IPS-11a (cell line): ENCODE results near the gene FAR1.
"Not testable (repeated sequence)": the region's sequence is repeated elsewhere in the genome, so short reads cannot be mapped to it uniquely, and the experiment has no call there.

ENCODE experiments used
- H3K4me3 ChIP-seq: one replicate; pipeline ENCODE4 v1.5.1; 2013; ENCODE audit warnings: low read depth, low read length, control low read depth

FAR1 gene

DNA sequence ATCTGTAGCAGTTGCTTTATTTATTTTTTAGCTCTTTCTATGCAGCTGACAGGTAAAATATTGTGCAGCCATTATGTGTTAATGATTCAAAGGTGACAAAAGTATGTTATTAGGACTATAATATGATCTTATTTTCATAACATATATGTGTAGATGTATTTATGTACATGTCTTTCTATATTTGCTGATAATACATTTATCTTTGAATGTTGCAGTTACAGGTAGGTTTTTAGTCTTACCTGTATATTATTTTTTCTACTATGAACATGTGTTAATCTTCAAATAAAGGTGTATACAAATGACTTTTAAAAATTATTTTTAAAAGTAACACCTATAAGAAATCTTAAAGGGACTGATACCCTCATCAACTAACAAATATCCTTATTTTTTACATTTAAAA, 33.6 kb downstream of the FAR1 start:
- no peak overlapping the region for H3K4me3 ChIP-seq

DNA sequence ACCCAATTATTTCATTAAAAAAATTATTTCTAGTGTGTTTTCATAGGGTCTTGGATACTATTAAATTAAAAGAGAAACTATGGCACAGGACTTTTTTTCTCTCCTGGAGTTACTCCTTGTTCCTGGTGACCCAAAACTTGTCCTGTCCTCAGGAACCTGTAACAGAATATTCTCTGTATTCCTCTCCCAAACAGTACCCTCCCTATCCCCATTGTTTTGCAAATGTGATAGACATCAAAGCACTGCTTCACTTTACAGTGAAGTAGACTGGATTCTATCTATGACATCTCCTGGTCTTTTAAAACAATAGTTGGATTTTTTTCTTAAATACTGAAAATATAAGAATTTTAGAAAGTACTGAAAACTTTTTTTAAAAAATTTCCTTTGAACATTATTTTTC, 37.2 kb downstream of the FAR1 start:
- no peak overlapping the region for H3K4me3 ChIP-seq

DNA sequence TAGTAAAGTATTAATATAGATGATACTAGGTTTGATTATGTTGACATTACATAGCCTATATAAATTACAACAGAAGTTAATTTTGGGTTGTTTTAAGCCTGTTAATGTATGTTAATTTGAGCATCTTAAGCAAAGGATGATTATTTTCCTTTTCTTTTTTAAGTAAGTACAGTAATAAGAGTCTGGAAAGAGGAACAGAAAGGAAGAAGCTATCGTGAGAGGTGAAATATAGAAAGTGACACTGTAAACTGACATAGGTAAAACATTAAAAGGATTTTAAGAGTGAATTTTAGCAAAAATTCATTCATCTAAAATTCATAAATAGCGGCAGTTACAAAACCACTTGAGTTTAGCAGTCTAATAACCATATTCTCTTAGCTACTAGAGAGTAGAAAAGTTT, 45.5 kb downstream of the FAR1 start:
- no peak overlapping the region for H3K4me3 ChIP-seq

DNA sequence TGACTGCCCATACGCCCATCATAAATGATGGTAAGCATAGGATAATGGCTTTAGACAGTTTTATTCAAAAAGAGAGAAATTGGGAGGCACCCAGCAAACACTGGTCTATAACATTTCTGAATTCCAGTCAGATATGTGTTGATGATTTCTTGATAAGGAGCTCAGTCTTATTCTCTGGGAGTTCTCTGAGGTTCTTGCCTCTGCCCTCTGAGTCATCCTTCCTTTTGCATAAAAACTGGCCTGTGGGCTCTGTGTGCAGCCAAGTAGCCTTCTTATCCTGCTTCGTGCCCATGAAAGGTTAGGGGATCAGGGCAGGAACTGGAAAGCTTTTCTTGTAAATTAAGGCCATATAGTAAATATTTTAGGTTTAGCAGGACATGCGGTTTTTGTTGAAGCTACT, 48.9 kb downstream of the FAR1 start:
- H3K4me3 ChIP-seq, result no peak overlapping the region

DNA sequence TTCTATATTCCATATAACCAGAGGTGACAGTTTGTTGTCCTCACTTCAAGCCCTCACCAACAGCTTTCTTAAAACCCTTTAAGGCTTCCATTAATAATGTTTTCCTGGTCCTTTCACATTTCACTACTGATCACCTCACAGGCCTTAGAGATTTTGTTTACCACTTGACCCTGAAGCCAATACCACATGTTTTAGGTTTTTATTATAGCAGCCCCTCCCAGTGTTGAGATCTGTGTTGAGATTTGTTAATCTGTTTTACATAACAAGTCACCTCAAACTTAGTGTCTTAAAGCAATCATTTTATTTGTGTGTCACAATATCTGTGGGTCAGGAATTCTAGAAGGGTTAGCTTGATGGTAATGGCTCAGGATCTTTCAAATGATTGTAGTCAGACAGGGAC, 49.9 kb downstream of the FAR1 start:
- no peak overlapping the region for H3K4me3 ChIP-seq

DNA sequence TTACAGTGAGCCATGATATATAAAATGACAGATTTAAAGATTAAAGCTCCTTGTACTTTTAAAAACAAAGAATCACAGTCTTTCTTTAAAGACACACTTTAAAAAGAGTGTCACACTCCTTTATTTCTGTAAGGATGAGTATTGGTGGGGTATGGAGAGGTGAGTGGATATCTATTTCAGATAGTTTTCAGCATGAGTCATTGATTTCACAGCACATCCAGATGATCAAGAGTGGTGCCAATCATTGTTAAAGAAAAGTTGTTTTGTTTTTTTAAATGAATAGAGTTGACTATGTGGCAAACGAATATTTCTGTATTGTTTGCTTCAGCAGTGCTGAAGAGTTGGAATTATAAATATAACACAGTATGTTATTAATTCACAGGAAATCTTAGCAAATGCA, 52.5 kb downstream of the FAR1 start:
- no peak overlapping the region for H3K4me3 ChIP-seq

DNA sequence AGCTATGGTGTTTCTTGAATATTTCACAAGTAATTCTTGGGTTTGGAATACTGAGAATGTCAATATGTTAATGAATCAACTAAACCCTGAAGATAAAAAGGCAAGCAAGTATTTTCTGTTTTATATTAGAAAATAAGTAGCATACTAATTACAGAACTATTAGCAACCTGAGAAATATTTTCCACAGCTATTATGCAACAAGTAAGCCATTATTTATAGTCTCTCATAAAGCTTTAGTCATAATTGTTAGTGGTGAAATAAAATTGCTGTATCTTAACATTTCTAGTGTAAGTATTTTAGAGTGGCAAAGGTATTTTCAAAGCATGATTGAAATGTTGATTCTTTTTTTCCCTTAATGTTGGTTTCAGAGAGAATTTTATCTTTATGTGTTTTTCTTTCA, 53.3 kb downstream of the FAR1 start:
- H3K4me3 ChIP-seq, result no peak overlapping the region

DNA sequence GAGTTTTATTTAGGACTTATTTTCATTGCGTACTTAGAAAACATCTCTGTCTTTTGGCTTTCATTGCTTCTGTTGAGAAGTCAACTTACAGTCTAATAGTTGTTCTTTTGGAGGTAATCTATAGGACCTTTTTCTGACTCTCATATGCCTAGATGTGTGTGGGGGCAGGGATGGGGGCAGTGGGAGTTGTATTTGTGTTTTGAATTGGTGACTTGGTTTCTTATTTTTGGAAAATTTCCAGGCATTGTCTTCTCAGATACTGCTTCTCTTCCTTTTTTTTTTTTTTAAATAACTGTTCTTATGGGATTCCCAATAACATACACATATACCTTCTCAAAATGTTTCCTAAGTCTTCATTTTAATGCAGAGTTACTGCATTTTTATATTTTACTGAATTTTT, 58.0 kb downstream of the FAR1 start:
- no peak overlapping the region for H3K4me3 ChIP-seq

DNA sequence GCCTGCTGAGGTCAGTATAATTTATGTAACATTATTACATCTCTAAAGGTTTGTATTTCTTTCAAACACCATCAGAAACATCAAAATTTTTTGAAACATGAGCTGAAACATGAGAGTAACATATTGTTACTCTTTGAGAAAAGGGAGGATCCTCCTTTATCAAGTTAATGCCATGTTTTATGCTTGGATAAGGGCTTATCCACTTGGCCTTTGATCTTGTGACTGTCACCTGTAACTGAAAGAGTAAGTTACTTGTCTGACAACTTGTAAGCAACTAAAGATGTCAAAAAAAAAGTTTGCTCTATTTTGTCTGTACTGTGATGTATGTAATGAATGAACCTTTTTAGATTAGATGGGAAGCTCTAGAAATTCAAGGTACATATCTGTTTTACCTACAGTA, 59.6 kb downstream of the FAR1 start:
- no peak overlapping the region for H3K4me3 ChIP-seq

DNA sequence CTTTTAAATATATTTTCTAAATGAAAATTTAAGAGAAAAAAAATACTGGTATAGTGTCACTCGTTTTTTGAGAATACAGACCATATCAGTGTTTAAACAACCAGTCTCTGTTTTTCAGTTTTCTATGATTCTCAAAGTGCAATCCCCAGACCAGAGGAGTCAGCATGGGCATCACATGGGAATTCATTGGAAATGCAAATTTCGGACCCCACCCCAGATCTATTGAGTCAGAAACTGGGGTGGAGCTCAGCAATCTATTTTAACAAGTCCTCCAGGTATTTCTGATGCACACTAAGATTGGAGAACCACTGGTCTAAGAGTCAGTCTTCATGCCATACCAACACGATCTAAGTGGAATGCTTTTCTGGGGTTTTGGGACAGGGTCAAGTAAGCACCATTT, 66.1 kb downstream of the FAR1 start:
- no peak overlapping the region for H3K4me3 ChIP-seq

DNA sequence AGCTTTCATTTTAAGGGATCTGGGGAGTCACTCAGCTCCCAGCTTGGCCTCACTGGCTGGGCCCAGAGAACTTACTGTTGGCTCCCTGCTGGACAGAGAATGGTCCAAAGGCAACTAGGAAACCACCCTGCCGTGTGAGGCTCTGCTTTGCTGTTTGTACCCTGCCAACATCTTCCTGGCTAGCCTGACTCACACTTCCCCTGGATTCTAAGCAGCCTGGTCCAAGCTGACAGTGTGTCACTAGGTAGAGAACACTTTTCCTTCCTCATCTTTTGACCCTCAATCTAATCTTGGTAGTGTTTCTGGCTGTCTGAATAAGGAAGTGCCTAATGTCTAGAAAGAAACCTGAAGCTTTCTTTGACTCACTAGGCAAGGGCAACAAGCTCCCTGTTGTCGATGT, 76.7 kb downstream of the FAR1 start:
- no peak overlapping the region for H3K4me3 ChIP-seq

DNA sequence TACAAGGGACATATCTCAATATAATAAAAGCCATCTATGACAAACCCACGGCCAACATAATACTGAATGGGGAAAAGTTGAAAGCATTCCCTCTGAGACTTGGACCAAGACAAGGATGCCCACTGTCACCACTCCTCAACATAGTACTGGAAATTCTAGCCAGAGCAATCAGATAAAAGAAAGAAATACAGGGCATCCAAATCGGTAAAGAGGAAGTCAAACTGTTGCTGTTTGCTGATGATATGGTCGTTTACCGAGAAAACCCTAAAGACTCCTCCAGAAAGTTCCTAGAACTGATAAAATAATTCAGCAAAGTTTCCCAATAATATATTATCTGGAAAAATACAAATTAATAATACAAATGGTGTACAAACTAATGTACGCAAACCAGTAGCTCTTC, 84.8 kb downstream of the FAR1 start:
- H3K4me3 ChIP-seq, result not testable (repeated sequence)

DNA sequence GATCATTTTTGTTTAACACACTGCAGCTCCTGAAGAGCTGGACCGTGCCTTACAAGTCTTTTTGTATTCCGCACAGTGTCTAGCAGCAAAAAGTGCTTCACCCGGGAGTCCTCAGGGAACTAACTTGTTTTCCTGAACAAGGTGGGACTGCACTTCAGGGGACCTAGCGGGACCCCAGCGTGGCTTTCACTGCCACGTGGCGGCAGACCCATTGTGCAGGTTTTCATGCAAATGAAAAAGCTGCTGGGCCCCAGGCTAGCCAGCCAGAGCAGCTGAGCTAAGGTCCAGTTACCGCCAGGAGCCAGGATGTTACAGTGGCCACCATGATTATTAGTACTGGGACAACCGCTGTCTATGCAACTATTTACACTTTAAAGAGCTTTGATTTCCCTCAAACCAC, 90.6 kb downstream of the FAR1 start:
- H3K4me3 ChIP-seq, result no peak overlapping the region

DNA sequence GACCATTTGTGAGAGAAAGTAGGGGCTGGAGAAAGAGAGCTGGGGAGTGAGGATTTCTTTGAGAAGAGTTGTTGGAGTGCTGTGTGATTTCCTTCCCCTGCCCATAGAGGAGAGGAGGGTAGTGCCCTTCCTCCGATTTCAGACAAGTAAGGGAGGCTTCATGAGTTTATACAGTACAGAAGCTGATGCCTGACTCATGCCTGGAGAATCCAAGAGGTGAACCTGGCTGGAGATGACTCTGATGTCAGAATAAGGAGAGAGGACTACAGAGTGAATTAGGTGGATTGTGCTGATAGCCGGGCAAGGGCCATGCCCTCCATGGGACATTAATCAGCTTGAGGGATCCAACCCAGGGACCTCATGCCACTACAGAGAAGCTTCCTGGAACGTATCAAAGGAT, 91.6 kb downstream of the FAR1 start:
- H3K4me3 ChIP-seq, result no peak overlapping the region

DNA sequence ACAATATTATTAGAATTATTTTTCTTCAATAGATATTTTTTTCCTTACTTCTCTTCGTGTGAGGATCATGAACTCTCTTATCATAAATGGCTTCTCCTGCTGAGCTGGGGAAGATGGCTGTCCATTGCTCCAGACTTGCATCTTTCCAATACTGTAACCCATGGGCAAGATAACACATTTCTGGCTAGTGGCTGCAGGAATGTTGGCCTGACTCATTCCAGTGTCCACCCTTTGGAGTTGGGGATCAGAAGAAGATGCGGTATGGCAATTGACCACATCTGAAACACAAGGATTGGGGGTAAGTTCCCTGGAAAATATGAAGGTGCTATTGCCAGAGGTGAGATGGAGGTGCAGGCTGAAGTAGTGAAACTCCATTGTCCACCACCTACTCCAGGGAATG, 92.8 kb downstream of the FAR1 start:
- no peak overlapping the region for H3K4me3 ChIP-seq

DNA sequence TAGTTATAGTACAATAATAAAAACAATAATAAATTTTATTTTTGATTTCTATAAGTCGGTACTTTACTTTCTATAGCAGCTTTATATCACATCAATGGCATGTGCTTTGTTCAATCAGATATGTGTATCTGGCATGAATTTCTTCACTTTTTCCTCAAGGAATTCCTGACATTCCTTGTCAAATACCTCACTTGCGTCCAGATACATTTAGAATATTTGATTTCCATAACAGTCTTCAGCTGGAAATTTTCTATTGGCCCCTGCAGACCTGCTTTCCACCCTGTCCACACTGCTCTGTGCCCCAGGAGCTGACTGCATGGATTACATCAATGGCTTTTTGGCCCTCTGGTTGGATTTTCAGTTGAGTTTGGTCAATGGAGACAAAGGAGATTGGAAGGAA, 93.2 kb downstream of the FAR1 start:
- H3K4me3 ChIP-seq, result no peak overlapping the region

DNA sequence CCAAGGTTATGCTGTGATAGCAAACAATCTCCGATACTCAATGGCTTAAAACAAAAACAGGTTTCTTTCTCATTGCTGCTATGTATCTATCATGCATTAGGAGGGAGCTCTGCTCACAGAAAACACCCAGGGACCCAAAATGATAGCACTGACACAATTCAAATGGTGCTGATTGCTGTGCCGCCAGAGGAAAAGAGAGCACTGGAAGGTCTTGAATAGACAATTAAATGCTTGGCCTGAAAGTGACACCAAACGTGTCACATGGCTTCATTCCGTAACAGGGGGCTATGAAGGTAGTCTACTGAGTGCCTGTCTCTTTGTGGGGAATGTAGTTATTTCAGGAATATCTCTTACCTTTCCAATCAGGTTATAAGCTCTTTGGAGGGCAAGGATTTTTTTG, 94.2 kb downstream of the FAR1 start:
- no peak overlapping the region for H3K4me3 ChIP-seq

DNA sequence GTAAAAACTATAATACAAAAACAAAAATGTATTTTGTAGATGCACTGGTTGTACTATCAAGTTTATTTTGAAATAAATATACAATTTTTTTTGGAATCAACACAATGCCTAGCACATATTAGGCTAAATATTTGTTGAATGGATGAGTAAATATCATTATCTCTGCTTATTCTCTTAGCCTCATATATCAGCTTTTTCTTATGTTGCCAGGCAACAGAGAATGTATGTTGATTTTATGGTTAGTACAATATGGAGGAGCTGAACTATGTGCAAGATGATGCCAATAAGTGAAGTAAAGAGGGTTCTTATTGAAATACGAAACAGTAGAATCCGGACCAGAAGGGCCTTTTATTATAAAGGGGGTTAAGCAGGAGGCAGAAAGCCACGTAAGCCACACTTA, 94.9 kb downstream of the FAR1 start:
- no peak overlapping the region for H3K4me3 ChIP-seq

DNA sequence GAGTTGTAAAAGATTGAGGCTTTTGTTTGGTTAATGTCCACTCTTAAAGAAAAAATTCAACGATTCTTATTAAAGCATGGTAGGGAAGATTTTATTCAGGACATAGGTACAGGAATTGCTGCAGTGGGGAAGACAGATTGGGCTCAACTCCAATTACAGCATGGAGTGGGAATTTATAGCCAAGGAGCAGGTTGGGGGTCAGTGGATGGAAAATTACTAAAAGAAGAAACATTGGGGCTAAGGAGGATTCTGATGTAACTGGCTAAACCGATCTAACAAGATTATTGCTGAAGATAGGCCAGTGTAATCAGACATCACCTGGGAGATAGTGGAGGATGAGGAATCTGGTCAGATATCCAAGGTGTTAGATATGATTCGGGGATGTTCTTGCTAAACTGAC, 97.4 kb downstream of the FAR1 start:
- no peak overlapping the region for H3K4me3 ChIP-seq

DNA sequence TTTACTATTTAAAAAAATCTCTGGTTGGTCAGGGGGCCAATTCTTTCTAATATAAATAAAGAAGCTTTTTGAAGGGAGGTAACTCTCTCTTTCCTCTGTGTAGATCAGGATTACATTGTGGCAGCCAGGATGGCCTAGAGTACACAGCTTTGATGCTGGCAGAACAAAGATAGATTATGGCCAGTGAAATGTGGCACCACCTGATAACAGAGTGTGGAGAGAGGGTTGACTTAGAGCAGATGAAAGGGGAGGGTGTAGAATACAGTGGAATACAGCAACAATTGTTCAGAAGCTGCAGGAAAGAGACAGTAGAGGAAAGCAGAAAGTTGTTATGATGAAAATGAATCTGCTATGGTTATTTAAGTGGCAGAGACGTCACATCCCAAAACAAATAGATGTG, 99.0 kb downstream of the FAR1 start:
- H3K4me3 ChIP-seq, result no peak overlapping the region

DNA sequence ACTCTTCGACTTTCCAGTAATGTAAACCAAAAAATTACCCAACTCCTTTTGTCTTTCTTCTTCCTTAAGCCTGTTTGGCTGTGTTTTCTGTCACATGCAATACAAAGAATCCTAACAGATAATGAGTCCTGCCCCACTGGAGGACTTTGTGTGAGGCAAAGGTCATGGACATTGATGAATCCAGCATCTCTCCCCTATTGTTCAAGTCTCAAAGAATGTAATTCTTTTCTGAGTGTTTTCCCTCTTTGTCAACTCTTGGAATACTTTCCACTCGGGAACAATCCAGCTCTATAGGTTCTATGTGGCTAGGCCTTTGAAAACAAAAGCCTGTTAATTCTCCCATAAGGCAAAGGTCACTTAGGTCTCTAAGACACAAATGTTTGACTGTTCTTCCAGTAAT, 100.7 kb downstream of the FAR1 start:
- H3K4me3 ChIP-seq, result no peak overlapping the region

DNA sequence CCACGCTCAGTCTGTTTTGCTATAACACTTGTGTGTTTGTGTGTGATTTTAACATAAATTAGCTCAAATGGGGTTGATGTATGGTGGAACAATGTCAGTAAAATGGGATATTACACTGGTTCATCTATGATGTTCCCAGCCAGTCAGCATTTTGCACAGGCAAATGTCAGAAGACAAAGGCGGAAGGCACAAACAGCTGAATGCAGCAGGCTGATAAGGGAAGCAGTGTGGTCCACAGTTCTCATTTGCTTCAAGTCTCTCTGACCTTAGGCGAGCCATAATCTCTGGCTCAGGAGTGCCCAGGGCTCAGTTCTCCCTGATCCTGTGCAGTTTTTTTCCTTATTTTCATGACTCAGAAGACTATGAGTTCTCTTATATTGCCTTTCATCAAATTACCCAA, 102.7 kb downstream of the FAR1 start:
- no peak overlapping the region for H3K4me3 ChIP-seq

DNA sequence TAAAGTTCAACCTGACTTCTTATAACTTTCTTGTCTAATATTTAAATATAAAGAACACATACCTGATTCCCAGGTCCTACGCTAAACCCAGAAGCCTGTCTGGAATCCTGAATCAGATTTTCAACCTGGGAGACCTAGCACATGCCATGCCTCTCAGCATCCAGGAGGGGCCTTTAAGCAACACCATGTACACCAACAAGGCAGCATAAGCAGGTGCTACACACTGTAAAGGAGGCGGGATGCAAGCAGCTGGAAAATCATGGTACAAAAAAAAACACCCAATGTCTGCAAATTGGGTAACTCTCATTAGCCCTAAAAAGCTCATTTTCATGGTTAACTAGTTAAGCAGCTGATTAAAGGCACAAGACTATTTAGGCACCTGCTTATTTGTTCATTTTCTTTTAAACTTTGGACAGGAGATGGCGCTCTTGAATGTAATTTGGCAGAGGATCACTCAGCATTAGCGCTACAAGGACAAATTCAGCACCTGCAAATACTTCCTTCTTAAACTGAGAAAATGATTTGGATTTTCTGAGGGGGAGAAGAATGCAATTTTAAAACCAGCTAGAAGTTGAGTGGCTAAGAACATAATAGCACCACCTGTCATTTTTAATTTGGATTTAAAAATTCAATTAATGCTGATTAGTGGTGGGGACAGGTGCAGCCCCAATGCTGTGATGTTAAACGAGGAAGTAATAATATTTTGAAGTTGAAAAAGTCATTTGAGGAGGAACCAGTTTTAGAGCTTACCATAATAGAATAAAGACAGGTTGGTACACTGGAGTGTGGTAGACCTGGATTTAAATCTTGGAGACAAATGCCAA, 104.0 kb downstream of the FAR1 start:
- H3K4me3 ChIP-seq, result no peak overlapping the region
